ENCODE data around the gene GINM1.

- TF ChIP-seq CTCF (IDR thresholded peaks at IDR 0.05; ENCODE audit: insufficient read depth, low read depth, low read length), result peak; percentile 41
- TF ChIP-seq EZH2 (IDR thresholded peaks at IDR 0.05; ENCODE audit: insufficient read depth, low read length), result no peak
These were observed 5.4 kb upstream of the GINM1 start for GRCh38 chr6:149560736-149561135.

Measured in astrocyte (in vitro differentiated cells and primary cell).